Activated CD4-positive, alpha-beta T cell treated with anti-CD3 and anti-CD28 coated beads for 36 hours (primary cell): Measurements from ENCODE around the gene SP140. TPM values are rescaled to one million over a fixed set of nuclear protein-coding genes. Genes with fewer than 3 reads are reported as not detected.

Source experiments
- ATAC-seq: fragments of 200-7000 bp; cut with Tn5 transposase; one replicate; pipeline ENCODE4 v1.10.0; 2021; ENCODE audit warnings: mild to moderate bottlenecking, moderate library complexity
- CTCF ChIA-PET: fragments of 350-600 bp; sonication (Branson Sonifier 250); formaldehyde crosslinking; loops from one replicate; lab custom pipeline; 2021; ENCODE audit warnings: antibody characterized with exemption; lab: Charles Lee
- POLR2A ChIA-PET: fragments of 350-600 bp; sonication (Branson Sonifier 250); formaldehyde crosslinking; loops from one replicate; lab custom pipeline; 2021; ENCODE audit warnings: antibody characterized with exemption, inconsistent platforms; lab: Charles Lee
- DNase-seq: peaks from one replicate; pipeline ENCODE4 v3.0.0-alpha.2; 2020
- H3K27ac Mint-ChIP-seq: one replicate; pipeline ENCODE4 v1.8.0; 2021; ENCODE audit warnings: mixed read lengths
- H3K27me3 Mint-ChIP-seq: one replicate; pipeline ENCODE4 v1.8.0; 2021; ENCODE audit warnings: mixed read lengths
- H3K36me3 Mint-ChIP-seq: one replicate; pipeline ENCODE4 v1.8.0; 2021; ENCODE audit warnings: low read depth, mixed read lengths
- H3K4me1 Mint-ChIP-seq: one replicate; pipeline ENCODE4 v1.8.0; 2021; ENCODE audit warnings: mixed read lengths
- H3K4me3 Mint-ChIP-seq: one replicate; pipeline ENCODE4 v1.8.0; 2021; ENCODE audit warnings: mild to moderate bottlenecking, moderate library complexity, mixed read lengths
- H3K9me3 Mint-ChIP-seq: one replicate; pipeline ENCODE4 v1.8.0; 2021; ENCODE audit warnings: low read depth, mixed read lengths
- intact Hi-C, 2 experiments: fragments of 100-400 bp; cut with DNase I in 1 of 2; cut with micrococcal nuclease in 1 of 2; formaldehyde crosslinking; loops; one replicate each; pipeline versions ENCODE4 v1.14.2 to v1.15.1; 2022 to 2024; cut with DNase I, micrococcal nuclease
- total RNA-seq, 2 experiments: library from RNA; stranded (reverse); gene quantifications; one replicate each; pipeline ENCODE4 v1.2.3, GENCODE V29; 2021

The SP140 gene
- total RNA-seq, 2 experiments from 2014 or later: 71.3 to 84.2 TPM

DNA sequence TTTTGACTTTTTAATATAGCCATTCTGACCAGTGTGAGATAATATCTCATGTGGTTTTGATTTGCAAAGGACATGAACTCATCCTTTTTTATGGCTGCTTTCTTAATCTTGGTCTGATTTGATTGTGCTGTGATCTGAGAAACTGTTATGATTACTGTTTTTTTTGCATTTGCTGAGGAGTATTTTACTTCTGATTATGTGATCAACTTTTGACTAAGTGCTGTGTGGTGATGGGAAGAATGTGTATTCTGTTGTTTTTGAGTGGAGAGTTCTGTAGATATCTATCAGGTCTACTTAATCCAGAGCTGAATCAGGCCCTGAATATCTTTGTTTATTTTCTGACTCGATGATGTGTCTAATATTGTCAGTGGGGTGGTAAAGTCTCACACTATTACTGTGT is 118.2 kb downstream of the SP140 start:
- intact Hi-C loops: no loop called here
- Mint-ChIP-seq H3K36me3 (peaks cover 58% of the 10 kb centered on the region), H3K4me3 (no peak overlapping the region), H3K9me3 (peaks cover 28% of the 10 kb centered on the region), H3K27me3 (no peaks in the 10 kb centered on the region), H3K27ac (peak overlapping the region; percentile 43), H3K4me1 (peaks cover 53% of the 10 kb centered on the region)
- DNase-seq: no peak
- POLR2A ChIA-PET: no interaction called here
- CTCF ChIA-PET: no interaction called here
- ATAC-seq: peak; percentile 37

DNA sequence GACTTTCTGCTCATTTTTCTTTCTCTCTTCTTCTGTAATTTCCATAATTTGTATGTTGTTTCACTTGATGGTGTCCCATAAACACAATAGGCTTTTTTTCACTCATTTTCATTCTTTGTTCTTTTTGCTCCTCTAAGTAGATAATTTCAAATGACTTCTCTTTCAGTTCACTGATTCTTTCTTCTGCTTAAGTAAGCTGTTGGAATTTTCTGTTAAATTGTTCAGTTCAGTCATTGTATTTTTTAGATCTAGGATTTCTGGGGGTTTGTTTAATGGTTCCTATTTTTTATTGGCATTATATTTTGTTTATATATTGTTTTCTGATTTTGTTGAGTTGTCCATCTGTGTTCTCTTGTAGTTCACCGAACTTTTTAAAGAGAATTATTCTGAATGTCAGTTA is 120.9 kb downstream of the SP140 start:
- Mint-ChIP-seq H3K27ac (peak overlapping the region; percentile 32), H3K9me3 (peaks cover 28% of the 10 kb centered on the region), H3K4me1 (peaks cover 70% of the 10 kb centered on the region), H3K27me3 (no peaks in the 10 kb centered on the region), H3K4me3 (no peak overlapping the region), H3K36me3 (peaks cover 62% of the 10 kb centered on the region)
- DNase-seq (no peak), ATAC-seq (no peak)
- intact Hi-C loops: loop anchor here in 1 of 2 experiments (5.0 kb wide), 1 partner anchor 66 kb away; no protein-coding TSS in a partner anchor
- POLR2A ChIA-PET: no interaction called here
- CTCF ChIA-PET: interaction anchor here (1.5 to 1.6 kb wide), 2 partner anchors 14 to 279 kb away, joined by 4 to 6 read pairs; no protein-coding TSS in a partner anchor

DNA sequence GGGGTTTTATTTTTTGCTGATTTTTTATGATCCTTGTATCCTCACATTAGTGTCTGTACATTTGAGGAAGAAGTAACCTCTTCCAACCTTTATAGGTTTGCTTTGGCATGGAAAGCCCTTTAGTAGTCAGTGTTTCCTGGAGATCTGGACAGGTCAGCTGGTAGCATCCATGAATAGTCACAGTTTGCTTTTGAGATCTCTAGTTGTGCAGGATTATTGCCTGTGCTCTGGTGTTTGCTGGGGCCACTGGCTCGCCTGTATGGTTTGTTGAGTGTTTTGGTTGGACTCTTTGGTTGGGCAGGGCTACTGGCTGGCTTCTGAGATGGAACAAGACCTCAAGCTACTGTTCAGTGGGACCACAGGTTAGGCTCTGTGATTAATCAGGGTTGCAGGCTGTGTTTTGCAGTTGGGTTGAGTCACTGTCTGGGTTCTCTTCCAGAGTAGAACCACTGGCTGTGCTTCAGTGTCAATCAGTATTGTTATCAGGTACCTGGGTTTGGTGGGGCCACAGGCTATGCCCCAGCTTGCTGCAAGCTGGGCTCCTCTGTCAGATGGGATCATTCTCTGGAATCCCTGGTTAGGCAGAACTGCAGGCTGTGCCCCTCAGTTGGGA is 121.5 kb downstream of the SP140 start:
- Mint-ChIP-seq H3K9me3 (peaks cover 28% of the 10 kb centered on the region), H3K27ac (peak overlapping the region; percentile 90), H3K27me3 (no peaks in the 10 kb centered on the region), H3K4me3 (no peak overlapping the region), H3K36me3 (peaks cover 63% of the 10 kb centered on the region), H3K4me1 (peaks cover 70% of the 10 kb centered on the region)
- ATAC-seq (peak; percentile 41), DNase-seq (no peak)
- ChIA-PET POLR2A (no interaction called here), CTCF (interaction anchor here (1.5 to 1.6 kb wide), 2 partner anchors 15 to 279 kb away, joined by 4 to 6 read pairs; no protein-coding TSS in a partner anchor)
- intact Hi-C loops: loop anchor here in 1 of 2 experiments (5.0 kb wide), 1 partner anchor 65 kb away; no protein-coding TSS in a partner anchor

DNA sequence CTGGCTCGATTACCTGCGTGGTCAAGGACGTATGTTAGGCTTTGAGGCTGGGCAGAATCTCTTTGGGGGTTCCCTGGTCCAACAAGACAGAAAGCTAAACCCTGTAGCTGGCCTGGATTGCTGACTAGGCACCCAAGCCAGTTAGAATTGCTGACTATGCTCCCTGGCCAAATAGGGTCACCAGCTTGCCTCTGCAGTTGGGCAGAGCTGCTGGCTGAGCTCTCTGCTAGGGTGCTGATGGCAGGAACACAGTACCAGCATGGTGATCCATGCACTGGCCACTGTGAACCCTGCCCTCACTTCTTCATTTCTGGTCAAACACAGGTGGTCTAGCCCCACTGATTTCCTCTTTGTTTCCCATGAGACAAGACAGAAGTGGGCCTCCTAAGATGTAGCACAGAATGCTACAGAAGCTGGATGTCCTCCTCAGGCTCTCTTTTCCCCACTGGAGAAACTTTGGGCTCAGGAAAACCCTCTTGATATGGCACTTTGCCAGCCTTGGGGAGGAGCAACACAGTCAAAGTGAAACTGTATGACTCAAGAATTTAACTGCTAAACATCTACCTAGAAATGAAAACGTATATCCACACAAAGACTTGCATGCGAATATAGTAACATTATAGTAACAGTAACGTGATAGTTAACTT is 122.2 kb downstream of the SP140 start:
- H3K4me1 Mint-ChIP-seq: peaks cover 69% of the 10 kb centered on the region
- peaks cover 27% of the 10 kb centered on the region for H3K9me3 Mint-ChIP-seq
- intact Hi-C loops: loop anchor here (2.0 to 5.0 kb wide), 3 partner anchors 13 to 65 kb away; no protein-coding TSS in a partner anchor
- H3K27me3 Mint-ChIP-seq: no peaks in the 10 kb centered on the region
- peaks cover 58% of the 10 kb centered on the region for H3K36me3 Mint-ChIP-seq
- peak; percentile 60 for ATAC-seq
- peak overlapping the region; percentile 90 for H3K27ac Mint-ChIP-seq
- DNase-seq: peak; percentile 65
- peak overlapping the region; percentile 47 for H3K4me3 Mint-ChIP-seq
- ChIA-PET POLR2A (no interaction called here), CTCF (interaction anchor here (1.3 to 1.5 kb wide), 3 partner anchors 16 to 279 kb away, joined by 3 to 6 read pairs (median 5); partner anchors contain the start of gene SP140L)

DNA sequence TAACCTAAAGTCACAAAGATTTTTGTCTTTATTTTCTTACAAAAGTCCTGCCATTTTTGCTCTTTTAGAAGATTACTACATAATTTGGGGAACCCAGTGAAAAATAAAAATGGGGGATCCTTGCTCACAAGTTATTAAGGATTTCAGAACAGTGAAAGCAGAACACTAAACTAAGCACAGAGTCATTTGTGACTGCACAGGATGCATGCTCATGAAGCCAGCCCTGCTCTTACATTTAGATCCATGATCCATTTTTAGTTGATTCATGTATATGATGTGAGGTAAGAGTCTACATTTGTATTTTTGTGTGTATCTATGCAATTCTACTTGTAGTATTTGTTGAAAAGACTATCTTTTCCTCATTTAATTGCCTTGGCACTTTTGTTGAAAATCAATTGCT is 123.3 kb downstream of the SP140 start:
- intact Hi-C loops: loop anchor here (2.0 to 5.0 kb wide), 3 partner anchors 14 to 64 kb away; no protein-coding TSS in a partner anchor
- ChIA-PET POLR2A (no interaction called here), CTCF (interaction anchor here (1.2 to 1.3 kb wide), 3 partner anchors 19 to 278 kb away, joined by 3 to 5 read pairs (median 4); partner anchors contain the start of gene SP140L)
- Mint-ChIP-seq H3K36me3 (peaks cover 49% of the 10 kb centered on the region), H3K9me3 (peaks cover 20% of the 10 kb centered on the region), H3K27me3 (no peaks in the 10 kb centered on the region), H3K27ac (peak overlapping the region; percentile 90), H3K4me1 (peaks cover 61% of the 10 kb centered on the region), H3K4me3 (peak overlapping the region; percentile 47)
- no peak for DNase-seq
- peak; percentile 68 for ATAC-seq

DNA sequence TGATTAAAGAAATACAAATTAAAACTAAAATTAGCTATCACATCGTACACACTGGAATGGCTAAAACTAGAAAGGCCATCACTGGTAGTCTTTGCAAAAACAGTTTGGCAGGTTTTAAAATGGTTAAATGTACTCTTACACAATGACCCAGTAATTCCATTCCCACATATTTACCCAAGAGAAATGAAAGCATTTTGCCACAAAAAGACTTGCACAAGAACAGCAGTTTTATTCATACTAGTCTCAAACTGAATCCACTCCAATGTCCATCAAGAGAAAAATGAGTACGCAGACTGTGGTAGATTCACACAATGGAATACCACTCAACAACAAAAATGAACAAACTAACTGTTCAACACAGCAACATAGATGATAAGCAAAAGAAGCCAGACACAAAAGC is 130.5 kb downstream of the SP140 start:
- intact Hi-C loops: no loop called here
- H3K36me3 Mint-ChIP-seq: peaks cover 39% of the 10 kb centered on the region
- no peaks in the 10 kb centered on the region for H3K27me3 Mint-ChIP-seq
- no peak for DNase-seq
- no peak overlapping the region for H3K27ac Mint-ChIP-seq
- CTCF ChIA-PET: interaction anchor here (1.0 to 1.1 kb wide), 2 partner anchors 9 to 14 kb away, joined by 3 read pairs; no protein-coding TSS in a partner anchor
- ATAC-seq: no peak
- H3K9me3 Mint-ChIP-seq: peaks cover 6% of the 10 kb centered on the region
- no peak overlapping the region for H3K4me3 Mint-ChIP-seq
- POLR2A ChIA-PET: no interaction called here
- peaks cover 14% of the 10 kb centered on the region for H3K4me1 Mint-ChIP-seq

DNA sequence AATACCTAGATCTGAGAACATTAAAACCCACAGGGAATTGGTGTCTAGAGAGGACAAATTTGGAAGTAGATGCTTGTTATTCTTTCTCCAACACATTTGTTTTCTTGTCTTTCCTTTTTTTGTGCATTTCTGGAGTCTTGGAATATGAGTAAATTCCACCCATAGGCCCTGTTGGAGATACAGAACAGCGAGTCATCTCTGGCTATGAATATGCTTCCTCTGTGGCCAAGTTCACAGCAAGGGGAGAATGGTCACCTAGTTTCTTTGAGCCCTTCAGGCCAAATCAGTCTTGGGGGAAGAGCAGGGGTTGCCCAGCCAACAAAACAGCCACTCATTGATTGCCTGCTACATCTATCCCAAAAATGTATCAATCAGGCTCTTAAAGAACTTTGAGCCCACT is 132.8 kb downstream of the SP140 start:
- ATAC-seq (no peak), DNase-seq (no peak)
- no peaks in the 10 kb centered on the region for H3K27me3 Mint-ChIP-seq
- intact Hi-C loops: no loop called here
- peaks cover 8% of the 10 kb centered on the region for H3K9me3 Mint-ChIP-seq
- ChIA-PET CTCF (no interaction called here), POLR2A (no interaction called here)
- H3K27ac Mint-ChIP-seq: peak overlapping the region; percentile 33
- H3K4me1 Mint-ChIP-seq: peaks cover 29% of the 10 kb centered on the region
- peaks cover 55% of the 10 kb centered on the region for H3K36me3 Mint-ChIP-seq
- H3K4me3 Mint-ChIP-seq: no peak overlapping the region

DNA sequence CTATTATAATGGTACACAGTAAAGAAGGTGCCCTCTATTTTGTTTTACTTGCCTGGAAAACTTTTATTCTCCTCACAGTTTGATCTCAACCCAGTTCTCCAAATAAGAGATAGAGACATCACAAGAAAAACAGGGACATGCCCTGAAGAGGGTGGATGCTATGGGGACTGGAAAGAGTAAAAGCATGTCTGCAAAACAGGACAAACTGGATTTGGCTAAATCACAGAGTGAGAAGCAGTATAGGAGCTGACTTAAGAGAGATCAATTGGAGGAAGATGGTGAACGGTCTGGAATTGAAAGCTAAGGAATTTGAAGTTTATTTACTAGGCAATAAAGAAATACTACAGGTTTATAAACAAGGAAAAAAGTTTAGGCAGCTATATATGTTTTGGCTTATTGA is 134.5 kb downstream of the SP140 start:
- POLR2A ChIA-PET: no interaction called here
- Mint-ChIP-seq H3K27ac (no peak overlapping the region), H3K9me3 (peaks cover 8% of the 10 kb centered on the region), H3K36me3 (peaks cover 72% of the 10 kb centered on the region), H3K27me3 (no peaks in the 10 kb centered on the region), H3K4me1 (peaks cover 24% of the 10 kb centered on the region), H3K4me3 (no peak overlapping the region)
- intact Hi-C loops: no loop called here
- ATAC-seq (no peak), DNase-seq (no peak)
- CTCF ChIA-PET: interaction anchor here (0.6 kb wide), 1 partner anchor 41 kb away, joined by 4 read pairs; no protein-coding TSS in a partner anchor

DNA sequence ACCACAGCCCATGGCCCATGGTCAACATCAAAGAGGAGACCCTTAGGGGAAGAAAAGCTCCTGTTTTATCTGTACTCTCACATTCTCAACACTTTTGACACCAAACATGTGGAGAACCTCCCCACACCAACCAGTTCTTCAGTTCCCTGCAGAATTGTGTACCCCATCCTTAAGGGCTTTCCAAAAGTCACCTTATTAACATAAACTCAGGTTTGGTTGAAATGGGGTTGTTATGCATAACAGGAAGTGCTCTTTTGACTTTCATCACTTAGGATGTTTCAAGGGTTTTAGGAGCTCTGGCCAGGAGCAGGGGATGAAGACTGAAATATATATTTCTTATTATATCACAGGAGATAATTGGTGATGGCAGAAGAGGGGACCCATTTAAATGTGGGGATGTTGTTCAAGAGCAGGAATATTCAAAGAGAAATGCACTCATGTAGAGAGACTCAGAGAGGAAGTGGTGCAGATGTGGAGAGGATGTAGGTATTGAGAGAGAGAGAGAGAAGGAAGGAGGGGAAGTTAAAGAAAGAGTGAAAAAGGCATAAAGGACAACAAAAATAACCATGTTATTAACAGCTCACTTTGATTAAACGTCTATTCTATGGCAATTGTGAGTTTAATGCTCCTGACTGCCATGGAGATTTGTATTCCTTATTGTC is 136.6 kb downstream of the SP140 start:
- ChIA-PET CTCF (interaction anchor here (0.7 kb wide), 2 partner anchors 321 to 340 kb away, joined by 3 to 4 read pairs; no protein-coding TSS in a partner anchor), POLR2A (interaction anchor here (0.6 kb wide), 1 partner anchor 295 kb away, joined by 3 read pairs; no protein-coding TSS in a partner anchor)
- Mint-ChIP-seq H3K4me1 (peaks cover 27% of the 10 kb centered on the region), H3K27ac (peak overlapping the region; percentile 9), H3K4me3 (no peak overlapping the region), H3K27me3 (no peaks in the 10 kb centered on the region), H3K9me3 (peaks cover 6% of the 10 kb centered on the region), H3K36me3 (peaks cover 77% of the 10 kb centered on the region)
- DNase-seq (no peak), ATAC-seq (peak; percentile 33)
- intact Hi-C loops: no loop called here
